Stimulated activated CD4-positive, alpha-beta T cell treated with anti-CD3 and anti-CD28 coated beads, Interleukin-1b, Interleukin-23, amount 100 ng/mL, for 1 hour (primary cell): ENCODE measurements around the gene KANSL1.

Source experiments
- DNase-seq, 2 donors: peaks; one replicate each; pipeline ENCODE4 v3.0.0-alpha.2; 2020; ENCODE audit warnings: low read depth in 2 of 2

KANSL1 gene

DNA sequence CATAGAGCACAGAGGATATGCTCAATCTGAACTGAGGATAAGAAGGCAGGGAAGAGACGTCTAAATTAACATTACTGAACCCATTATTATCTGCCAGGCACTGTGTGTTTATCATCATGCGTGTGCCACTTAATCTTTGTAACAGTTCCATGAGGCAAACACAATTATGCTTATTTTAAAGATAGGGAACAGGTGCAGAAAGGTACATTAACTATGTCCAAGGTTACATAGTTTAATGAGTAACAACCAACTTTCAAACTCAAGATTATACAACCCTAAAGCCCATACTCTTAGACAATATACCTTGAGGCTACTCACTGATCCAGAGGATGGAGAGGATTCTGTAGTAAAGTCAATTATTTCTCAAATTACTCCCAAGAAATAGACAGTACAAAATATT is 151.0 kb downstream of the KANSL1 start:
- DNase-seq = no peak

DNA sequence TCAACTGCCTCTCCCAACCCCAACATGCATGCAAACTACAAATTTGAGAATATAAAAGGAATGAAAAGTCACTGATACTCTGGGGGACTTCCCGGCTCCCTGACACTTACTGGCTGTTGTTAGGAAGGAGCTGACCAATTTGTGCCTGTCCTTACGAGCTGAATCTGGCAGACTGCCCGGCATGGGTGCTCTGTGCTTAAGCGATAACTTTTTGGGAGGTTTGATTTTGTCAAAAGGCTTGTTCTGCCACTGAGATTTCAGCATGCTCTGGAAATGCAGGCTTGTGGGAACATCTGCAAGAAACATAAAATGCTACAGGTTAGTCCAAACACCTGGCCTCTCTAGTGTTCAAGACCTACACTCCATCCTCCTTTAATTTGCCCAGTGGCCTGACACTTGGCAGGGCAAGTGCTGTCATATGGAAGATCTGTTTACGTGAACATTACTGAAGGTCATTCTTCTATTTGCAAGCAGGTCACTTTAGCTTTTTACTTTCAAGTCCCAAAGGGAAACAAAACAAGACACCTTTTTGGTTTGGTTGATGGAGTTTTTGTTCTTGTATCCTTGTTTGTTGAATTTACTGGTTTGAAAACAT is 153.5 kb downstream of the KANSL1 start:
- DNase-seq = no peak

DNA sequence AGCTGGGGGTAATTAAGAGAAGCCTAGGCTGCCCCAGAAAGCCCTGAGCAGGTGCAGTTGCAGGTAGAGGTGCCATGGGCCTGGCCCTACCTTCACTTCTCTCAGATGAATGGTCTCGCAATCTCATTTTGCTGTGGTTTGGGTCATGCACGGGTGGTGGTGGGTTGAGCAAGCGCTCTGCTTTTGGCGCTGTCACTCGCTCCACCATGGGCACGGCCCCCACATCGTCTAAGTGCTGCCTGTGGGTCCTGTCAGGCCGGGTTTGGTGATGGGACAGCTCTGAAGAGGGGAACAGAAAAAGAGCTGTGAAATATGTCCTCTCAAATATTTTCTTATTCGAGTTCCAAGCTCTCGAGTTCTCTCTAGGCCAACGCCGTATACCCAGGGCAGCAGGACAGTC is 154.3 kb downstream of the KANSL1 start:
- DNase-seq = no peak

DNA sequence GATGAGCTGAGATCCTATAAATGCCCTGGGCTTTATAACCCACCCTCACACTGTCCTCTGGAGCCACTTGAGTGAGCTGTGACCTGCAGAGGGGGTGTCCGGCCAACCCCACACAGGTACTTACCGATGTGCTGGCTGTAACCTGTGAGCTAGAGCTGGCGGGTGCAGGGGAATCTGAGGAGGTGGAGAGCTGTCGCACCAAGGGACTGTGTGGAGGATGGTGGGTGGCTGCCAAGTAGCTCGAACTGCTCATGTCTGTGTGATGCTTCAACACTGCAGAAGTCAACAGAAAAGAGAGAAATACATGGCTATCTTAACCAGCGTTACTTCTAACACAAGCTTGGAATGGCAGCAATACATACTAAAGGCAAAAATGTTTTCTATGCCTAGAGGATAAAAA is 154.8 kb downstream of the KANSL1 start:
- no peak for DNase-seq

DNA sequence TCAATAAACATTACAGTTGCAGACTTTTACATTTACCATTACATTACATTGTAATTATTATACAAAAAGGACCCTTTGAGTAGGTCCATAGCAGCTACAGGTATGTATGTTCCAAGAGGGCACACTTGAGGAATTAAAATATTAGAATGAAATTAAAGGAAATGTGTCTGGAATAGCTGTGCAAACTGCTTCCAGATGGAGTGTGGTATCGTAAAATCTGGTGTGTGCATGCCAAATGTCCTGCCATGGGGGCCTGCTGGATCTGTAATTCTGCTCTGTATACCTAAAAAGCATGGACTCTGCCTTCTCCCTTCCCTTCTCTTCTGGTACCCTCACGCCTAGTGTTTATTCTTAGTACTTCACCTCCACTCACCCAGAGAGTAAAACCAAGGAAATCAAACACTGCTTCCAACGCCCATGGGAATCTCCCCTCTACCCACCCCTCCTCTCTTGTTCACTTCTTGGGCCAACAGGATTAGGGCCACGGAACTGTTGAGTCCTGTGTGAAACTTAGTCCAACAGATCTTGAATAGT is 155.4 kb downstream of the KANSL1 start:
- no peak for DNase-seq

DNA sequence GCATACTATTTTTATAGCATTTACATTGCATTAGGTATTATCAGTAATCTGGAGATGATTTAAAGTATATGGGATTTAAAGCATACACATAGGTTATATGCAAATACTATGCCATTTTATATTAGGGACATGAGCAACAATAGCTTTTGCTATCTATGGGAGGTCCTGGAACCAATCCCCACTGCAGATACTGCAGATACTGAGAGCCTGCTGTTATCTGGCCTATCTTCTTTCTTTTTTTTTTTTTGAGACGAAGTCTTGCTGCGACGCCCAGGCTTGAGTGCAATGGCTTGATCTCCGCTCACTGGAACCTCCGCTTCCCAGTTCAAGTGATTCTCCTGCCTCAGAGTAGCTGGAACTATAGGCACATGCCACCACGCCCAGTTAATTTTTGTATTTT is 156.7 kb downstream of the KANSL1 start:
- no peak for DNase-seq

DNA sequence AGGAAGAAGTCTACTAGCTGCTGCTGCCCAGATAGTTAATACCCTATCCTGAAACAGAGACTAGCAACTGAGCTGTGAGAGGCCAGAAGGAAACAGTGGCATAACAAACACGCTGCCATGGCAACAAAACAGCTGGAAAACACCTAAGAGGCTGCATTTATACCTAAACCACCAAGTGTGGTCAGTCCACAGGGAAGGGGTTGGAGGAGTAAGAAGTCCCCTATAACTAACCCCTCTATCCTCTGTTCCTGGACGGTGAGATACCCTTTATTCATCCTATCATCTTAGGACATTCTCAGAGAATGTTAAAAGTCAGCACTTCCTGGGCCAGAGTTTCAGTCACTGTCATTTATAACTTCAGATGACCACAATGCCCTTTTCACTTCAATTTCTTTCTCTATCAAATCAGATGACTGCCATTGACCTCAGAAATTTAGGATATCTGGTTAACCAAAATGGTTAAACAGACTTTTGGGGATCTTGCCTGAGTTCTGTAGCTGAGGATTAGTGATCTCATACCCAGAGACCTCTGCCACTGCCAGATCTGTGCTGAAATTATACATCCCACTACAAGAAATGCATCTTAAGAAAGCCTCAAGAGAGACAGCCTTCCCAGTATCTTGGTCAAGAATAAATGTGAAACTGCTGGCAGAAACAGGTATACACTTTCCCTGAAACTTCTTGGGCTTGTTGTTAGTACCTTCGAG is 158.0 kb downstream of the KANSL1 start:
- no peak for DNase-seq

DNA sequence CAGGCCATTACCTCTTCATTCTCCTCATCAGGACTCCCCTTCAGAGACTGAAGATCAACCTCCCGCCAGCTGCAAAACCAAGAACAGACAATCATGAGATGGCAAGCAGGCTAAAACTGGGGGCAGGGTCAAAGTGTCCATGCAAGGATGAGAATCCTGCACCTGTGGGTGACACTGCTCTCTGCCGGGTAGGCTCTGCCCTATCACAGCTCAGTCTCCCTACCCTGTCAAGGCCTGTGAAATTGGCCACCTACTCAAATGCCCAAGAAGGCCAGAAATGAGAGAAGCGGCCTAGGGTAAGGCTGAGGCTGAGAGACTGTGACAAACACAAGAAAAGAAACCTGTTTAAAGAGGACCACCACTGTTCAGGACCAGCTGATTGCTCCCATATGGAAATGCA is 159.8 kb downstream of the KANSL1 start:
- DNase-seq = no peak

DNA sequence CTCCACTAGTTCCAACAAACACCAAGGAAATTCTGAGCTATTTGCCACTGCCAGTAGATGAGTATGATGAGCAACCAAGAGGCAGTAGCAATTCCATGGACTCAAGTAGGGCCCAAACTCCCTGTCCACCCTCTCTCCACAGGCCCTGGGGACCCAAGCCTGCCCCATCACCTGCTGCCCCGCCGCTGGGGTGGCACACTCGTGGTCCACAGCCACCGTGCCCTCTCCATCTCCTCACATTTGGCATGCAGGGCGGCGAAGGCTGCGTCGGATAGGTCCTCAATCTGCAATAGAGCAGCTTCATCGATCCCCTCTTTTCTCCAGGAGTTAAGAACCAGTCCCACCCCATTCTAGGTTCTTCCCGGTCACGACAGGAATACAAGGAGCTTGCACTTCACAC is 160.3 kb downstream of the KANSL1 start:
- no peak for DNase-seq

DNA sequence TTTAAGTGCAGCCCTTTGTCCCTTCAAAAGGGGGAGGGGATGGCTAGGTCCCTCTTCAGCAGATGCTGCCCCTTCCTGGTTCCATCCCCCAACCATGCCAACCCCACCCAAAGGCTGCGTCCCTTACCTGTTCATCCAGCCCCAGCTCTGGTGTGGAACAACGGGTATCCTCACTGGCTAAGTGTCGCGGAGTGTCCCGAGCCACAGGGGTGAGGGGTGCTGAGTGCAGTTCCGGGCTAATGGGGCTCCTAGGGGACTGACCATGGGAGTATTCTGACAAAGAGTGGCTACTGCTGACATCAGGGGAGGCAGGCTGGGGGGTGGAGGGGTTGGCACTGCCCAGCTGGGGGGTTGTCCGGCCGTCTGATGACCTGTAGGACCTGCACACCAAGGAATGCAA is 161.3 kb downstream of the KANSL1 start:
- no peak for DNase-seq

DNA sequence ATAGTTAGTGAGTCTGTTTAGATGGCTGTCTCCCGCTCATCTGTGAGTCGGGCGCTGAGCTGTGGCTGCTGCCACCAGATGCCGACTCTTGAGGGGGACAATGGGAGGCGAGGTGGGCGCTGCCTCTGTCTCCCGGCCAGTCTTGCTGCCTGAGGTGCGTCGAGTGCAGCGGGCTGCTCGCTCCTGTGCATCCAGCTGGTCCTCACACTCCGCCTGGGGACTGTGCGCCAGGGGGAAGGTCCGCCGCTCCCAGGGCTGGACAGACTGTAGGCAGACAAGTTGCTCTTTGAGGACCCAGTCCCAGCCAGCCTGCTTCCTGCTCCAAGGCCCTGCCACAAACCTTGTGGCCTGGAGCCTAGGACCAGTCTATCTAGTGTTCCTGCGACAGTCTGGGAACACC is 161.8 kb downstream of the KANSL1 start:
- DNase-seq = no peak

DNA sequence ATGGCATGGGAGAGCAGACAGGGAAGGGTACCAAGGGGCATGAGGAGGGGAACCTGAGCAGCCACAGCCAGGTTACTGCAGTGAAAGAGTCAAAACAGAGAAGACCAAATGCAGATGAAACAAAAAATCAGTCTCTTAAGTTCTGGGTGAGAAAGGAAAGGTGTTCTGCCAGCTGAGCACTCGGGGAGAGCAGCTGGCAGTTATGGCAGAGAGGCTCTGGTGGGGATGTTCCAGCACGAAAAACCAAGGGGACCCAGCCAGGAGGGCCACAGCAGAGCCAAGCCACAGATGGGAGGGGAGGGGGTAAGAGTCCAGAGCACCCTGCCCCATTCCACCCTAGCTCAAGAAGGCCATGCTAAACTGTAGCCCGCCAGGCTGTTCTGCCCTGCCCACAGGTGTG is 162.5 kb downstream of the KANSL1 start:
- no peak for DNase-seq

DNA sequence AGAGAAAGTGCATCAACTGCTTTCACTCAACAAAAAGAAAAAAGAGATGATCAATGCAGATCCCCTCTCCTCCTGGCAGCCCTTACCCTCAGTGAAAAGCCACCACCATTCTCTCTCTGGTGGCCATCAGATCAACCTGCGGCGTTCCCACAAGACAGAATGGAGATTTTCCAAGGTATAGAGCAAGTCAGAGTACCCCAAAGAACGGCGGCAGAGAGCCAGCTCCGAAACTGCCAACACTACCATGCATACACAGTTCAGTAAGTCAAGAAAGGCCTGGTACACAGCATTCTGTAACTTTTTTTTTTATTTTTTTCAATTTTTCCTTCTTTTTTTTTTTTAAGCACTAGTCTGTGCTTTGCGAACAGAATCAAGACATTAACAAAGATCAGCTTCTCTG is 163.6 kb downstream of the KANSL1 start:
- DNase-seq = no peak

DNA sequence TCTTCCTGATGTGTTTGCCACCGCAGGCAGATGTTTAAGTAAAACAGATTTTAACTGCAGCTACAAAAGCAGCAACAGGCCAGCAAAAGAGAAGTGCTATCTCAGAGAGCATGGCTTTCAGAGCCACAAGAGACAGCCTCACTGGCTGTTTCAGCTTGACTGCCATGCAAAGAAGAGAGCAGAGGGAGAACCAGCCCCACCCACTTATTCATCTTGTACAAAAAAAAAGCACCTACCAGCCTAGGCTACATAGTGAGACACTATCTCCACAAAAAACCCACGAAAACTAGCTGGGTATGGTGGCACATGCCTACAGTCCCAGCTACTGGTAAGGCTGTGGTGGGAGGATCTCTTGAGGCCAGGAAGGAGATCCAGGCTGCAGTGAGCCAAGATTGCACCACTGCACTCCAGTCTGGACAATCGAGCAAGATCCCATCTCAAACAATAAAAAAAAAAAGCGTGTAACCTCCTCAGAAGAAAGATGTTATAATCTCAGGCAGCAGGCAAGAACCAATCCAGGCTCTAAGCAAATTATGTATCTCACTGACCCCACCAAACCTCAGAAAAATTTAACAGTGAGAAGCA is 164.2 kb downstream of the KANSL1 start:
- no peak for DNase-seq

DNA sequence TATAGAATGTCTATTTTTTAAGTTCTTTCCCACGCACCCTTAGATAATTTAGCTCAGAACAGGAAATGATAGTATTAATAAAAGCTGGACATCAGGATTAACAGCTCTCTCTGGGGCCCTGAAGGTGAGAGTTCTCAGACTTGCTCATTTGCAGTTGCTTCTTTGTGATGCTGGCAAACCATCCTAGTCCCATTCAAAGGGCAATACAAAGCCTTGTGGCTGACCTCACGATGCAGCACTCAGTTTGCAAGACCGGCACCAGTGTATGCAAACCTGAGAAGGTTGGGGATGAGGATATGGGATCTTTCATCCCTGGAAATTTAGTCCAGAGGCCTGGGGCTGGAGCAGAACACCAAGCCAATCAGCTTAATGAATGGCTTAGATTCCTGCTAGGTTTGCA is 164.9 kb downstream of the KANSL1 start:
- no peak for DNase-seq

DNA sequence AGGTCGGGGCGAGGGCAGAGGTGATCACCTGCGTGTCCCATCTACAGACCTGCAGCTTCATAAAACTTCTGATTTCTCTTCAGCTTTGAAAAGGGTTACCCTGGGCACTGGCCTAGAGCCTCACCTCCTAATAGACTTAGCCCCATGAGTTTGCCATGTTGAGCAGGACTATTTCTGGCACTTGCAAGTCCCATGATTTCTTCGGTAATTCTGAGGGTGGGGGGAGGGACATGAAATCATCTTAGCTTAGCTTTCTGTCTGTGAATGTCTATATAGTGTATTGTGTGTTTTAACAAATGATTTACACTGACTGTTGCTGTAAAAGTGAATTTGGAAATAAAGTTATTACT is 165.3 kb downstream of the KANSL1 start:
- DNase-seq = no peak

DNA sequence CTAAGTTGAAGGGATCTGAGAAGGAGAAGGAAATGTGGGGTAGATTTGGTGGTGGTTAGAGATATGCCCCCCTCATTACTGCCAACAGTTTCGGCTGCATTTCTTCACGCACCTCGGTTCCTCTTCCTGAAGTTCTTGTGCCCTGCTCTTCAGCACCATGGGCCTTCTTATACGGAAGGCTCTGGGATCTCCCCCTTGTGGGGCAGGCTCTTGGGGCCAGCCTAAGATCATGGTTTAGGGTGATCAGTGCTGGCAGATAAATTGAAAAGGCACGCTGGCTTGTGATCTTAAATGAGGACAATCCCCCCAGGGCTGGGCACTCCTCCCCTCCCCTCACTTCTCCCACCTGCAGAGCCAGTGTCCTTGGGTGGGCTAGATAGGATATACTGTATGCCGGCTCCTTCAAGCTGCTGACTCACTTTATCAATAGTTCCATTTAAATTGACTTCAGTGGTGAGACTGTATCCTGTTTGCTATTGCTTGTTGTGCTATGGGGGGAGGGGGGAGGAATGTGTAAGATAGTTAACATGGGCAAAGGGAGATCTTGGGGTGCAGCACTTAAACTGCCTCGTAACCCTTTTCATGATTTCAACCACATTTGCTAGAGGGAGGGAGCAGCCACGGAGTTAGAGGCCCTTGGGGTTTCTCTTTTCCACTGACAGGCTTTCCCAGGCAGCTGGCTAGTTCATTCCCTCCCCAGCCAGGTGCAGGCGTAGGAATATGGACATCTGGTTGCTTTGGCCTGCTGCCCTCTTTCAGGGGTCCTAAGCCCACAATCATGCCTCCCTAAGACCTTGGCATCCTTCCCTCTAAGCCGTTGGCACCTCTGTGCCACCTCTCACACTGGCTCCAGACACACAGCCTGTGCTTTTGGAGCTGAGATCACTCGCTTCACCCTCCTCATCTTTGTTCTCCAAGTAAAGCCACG is 165.9 kb downstream of the KANSL1 start:
- no peak for DNase-seq

DNA sequence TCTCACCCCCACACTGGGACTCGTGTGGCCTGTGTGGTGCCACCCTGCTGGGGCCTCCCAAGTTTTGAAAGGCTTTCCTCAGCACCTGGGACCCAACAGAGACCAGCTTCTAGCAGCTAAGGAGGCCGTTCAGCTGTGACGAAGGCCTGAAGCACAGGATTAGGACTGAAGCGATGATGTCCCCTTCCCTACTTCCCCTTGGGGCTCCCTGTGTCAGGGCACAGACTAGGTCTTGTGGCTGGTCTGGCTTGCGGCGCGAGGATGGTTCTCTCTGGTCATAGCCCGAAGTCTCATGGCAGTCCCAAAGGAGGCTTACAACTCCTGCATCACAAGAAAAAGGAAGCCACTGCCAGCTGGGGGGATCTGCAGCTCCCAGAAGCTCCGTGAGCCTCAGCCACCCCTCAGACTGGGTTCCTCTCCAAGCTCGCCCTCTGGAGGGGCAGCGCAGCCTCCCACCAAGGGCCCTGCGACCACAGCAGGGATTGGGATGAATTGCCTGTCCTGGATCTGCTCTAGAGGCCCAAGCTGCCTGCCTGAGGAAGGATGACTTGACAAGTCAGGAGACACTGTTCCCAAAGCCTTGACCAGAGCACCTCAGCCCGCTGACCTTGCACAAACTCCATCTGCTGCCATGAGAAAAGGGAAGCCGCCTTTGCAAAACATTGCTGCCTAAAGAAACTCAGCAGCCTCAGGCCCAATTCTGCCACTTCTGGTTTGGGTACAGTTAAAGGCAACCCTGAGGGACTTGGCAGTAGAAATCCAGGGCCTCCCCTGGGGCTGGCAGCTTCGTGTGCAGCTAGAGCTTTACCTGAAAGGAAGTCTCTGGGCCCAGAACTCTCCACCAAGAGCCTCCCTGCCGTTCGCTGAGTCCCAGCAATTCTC is 166.8 kb downstream of the KANSL1 start:
- no peak for DNase-seq

DNA sequence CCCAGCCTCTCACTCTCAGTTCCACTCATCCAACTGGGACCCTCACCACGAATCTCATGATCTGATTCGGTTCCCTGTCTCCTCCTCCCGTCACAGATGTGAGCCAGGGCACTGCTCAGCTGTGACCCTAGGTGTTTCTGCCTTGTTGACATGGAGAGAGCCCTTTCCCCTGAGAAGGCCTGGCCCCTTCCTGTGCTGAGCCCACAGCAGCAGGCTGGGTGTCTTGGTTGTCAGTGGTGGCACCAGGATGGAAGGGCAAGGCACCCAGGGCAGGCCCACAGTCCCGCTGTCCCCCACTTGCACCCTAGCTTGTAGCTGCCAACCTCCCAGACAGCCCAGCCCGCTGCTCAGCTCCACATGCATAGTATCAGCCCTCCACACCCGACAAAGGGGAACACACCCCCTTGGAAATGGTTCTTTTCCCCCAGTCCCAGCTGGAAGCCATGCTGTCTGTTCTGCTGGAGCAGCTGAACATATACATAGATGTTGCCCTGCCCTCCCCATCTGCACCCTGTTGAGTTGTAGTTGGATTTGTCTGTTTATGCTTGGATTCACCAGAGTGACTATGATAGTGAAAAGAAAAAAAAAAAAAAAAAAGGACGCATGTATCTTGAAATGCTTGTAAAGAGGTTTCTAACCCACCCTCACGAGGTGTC is 167.6 kb downstream of the KANSL1 start:
- no peak for DNase-seq

DNA sequence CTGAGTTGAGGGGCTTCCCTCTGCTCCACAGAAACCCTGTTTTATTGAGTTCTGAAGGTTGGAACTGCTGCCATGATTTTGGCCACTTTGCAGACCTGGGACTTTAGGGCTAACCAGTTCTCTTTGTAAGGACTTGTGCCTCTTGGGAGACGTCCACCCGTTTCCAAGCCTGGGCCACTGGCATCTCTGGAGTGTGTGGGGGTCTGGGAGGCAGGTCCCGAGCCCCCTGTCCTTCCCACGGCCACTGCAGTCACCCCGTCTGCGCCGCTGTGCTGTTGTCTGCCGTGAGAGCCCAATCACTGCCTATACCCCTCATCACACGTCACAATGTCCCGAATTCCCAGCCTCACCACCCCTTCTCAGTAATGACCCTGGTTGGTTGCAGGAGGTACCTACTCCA is 168.2 kb downstream of the KANSL1 start:
- no peak for DNase-seq

DNA sequence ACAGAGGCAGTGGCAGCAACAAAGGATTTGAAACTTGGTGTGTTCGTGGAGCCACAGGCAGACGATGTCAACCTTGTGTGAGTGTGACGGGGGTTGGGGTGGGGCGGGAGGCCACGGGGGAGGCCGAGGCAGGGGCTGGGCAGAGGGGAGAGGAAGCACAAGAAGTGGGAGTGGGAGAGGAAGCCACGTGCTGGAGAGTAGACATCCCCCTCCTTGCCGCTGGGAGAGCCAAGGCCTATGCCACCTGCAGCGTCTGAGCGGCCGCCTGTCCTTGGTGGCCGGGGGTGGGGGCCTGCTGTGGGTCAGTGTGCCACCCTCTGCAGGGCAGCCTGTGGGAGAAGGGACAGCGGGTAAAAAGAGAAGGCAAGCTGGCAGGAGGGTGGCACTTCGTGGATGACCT is 168.6 kb downstream of the KANSL1 start:
- DNase-seq = no peak
